Stimulated activated naive CD8-positive, alpha-beta T cell treated with anti-CD3 and anti-CD28 coated beads, Interleukin-15, Interleukin-2, amounts not matched to agents 100 ng/mL and 50 ng/mL, for 24 hours (primary cell): ENCODE results near the gene HEMK1.

ENCODE experiments used
- H3K27ac Mint-ChIP-seq: one replicate; pipeline ENCODE4 v1.8.0; 2021; ENCODE audit warnings: mild to moderate bottlenecking, mixed read lengths
- H3K27me3 Mint-ChIP-seq: one replicate; pipeline ENCODE4 v1.8.0; 2021; ENCODE audit warnings: mixed read lengths
- H3K36me3 Mint-ChIP-seq: one replicate; pipeline ENCODE4 v1.8.0; 2021; ENCODE audit warnings: low read depth, mixed read lengths
- H3K4me1 Mint-ChIP-seq: one replicate; pipeline ENCODE4 v1.8.0; 2021; ENCODE audit warnings: low read depth, mixed read lengths
- H3K4me3 Mint-ChIP-seq: one replicate; pipeline ENCODE4 v1.8.0; 2021; ENCODE audit warnings: mild to moderate bottlenecking, mixed read lengths
- H3K9me3 Mint-ChIP-seq: one replicate; pipeline ENCODE4 v1.8.0; 2021; ENCODE audit warnings: mixed read lengths

HEMK1 gene

DNA sequence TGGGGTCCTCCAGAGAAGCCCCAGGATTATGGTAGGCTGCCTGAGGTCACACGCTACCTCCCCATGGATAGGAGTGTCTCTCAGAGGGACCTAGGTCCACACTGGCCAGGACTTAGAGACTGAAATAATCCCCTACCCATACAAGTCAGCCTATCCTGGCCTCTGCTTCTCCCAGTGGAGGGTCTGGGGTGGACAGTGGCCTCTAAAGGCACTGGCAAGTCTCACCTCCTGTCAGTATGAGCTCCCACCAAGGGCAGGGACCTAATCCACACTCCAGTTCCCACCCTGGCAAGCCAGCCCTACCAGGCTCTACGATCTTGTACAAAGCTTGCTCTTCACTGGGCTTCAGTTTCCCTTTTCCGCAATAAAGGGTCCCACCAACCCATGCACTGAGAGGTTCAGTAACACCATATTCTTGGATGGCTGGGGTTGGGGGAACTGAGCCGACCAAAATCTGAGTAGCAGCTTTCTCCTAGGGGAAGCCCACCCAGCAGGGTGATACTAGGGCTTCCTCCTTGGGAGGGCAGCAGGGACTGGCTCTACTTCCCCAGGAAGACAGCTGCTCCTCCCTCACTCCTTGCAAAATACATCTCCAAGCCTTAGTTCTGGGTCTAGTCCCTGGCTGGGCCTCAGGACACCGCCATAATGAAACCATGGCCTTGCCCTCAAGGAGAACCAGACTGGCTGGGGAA is 39.9 kb downstream of the HEMK1 start:
- H3K27me3 Mint-ChIP-seq, result no peaks in the 10 kb centered on the region
- peak overlapping the region; percentile 100 for H3K27ac Mint-ChIP-seq
- no peaks in the 10 kb centered on the region for H3K9me3 Mint-ChIP-seq
- peaks cover 60% of the 10 kb centered on the region for H3K4me1 Mint-ChIP-seq
- H3K4me3 Mint-ChIP-seq, result peak overlapping the region; percentile 99
- H3K36me3 Mint-ChIP-seq, result peaks cover 91% of the 10 kb centered on the region

DNA sequence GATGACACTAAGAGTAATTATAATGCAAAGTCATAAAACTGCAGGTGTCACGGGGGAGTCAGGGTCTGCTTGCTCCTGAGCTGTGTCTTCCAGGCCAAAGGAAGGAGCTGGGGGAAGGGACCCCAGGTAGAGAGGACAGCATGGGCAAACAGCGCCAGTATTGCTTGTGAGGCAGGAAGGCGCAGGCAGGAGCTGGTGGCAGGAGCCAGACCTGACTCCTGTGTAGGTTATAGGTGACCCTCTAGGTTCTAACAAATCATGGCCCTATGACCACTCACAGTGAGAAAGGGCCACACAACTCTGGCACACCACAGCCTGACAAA is 40.4 kb downstream of the HEMK1 start:
- Mint-ChIP-seq H3K9me3 (no peaks in the 10 kb centered on the region), H3K27ac (peak overlapping the region; percentile 100), H3K27me3 (no peaks in the 10 kb centered on the region), H3K4me3 (peak overlapping the region; percentile 99), H3K36me3 (peaks cover 90% of the 10 kb centered on the region), H3K4me1 (peaks cover 60% of the 10 kb centered on the region)

DNA sequence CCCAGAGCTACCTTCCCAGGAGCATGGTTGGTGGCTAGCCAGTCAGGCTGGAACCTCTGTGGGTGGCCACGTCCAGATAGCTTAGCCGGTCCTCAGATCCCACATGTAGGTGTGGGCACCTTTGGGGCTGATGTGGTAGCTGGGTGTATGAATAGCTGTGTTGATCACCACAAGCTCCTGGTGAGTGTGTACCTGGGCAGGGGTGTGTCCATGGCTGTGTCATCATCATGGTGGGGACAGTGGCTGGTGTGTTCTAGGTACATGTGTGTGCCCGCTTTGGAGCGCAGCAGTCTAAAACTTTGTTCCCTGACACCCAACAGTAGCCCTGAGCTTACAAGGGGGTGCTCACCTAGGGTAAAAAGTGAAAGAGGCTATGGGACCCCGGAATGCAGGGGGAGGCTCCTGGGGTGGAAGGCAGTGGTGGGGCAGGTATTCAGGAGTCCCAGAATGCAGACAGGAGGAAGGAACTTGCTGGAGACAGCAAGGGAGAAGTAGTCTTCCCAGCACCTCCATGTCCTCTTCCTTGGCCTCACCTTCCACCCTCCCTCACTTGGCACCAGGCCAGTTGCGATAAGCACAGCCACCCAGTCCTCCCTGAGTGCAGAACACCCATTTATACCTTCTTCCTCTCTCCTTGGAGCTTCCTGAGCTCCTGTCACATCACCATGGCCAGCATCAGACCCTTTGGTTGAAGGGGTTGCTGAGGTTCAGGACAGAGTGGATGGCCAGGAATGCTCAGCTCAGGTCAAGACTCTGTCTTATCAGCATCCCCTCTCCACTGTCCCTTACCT is 41.1 kb downstream of the HEMK1 start:
- Mint-ChIP-seq H3K4me1 (peaks cover 60% of the 10 kb centered on the region), H3K9me3 (no peaks in the 10 kb centered on the region), H3K27me3 (no peaks in the 10 kb centered on the region), H3K4me3 (peak overlapping the region; percentile 99), H3K27ac (peak overlapping the region; percentile 100), H3K36me3 (peaks cover 84% of the 10 kb centered on the region)

DNA sequence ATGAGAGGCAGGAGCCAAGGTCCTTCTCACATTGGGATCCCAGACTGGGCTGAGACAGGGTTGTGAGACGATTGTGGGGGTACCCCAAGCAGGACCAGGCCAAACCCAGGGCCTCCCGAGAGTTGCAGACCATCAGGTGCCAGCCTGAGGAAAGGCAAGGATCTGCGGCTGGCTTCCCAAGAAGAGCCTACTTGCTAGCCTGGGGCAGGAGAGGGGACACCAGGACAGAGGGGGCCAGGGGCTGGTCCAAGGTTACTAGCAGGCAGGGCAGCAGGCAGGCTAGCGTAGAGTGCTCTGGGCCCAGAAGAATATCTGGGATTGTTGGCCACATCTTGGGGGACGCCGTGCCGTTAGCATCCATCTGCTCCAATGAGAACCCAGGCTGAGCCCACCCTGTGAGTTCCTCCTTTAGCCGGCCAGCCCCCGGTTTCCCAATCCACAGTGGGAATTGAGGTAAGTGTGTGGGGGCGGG is 41.7 kb downstream of the HEMK1 start:
- peak overlapping the region; percentile 99 for H3K4me3 Mint-ChIP-seq
- peaks cover 77% of the 10 kb centered on the region for H3K36me3 Mint-ChIP-seq
- peaks cover 60% of the 10 kb centered on the region for H3K4me1 Mint-ChIP-seq
- H3K27ac Mint-ChIP-seq, result peak overlapping the region; percentile 100
- no peaks in the 10 kb centered on the region for H3K27me3 Mint-ChIP-seq
- H3K9me3 Mint-ChIP-seq, result no peaks in the 10 kb centered on the region

DNA sequence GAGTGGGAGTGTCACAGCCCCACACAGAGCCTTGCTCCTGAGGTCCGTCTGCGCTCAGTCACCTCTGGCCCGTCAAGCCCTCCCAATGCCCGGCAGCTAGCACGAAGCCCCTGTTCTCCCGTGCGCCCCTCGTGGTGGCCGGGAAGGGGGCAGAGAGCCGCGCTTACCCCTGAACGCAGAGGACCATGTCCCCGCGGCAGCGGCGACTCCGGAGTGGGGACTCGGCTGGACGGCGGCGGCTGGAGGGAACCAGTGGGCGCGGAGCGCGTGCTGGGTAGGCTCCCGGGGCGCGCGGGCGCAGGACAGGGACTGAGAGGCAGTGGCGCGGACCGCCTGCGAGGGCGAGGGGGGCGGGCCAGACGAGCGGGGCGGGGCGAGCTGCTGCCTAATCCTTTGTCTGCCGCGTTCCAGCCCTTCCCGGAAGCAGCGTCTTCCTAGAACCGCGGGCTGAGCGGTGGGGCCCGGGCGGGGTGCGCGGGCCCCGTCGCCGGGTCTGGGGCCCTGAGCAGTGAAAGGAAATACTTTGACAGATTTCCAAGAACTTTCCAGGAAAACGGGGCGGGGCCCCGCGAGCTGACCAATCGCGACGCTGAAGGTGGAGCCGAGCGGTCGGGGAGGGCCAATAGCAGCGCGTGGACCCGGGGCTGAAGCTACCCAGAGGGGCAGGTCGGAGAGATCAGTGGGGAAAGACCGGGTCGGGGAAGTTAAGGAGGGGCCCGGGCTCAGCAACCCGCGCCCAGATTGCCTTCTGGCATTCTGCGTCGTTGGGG is 42.3 kb downstream of the HEMK1 start, which contains the start of gene CISH:
Gene CISH, minus strand, starts transcription at position 311 of the 770 bp plus-strand sequence. Its CDS starts 124 bp downstream, at position 187.
- H3K4me1 Mint-ChIP-seq, result peaks cover 63% of the 10 kb centered on the region
- peaks cover 71% of the 10 kb centered on the region for H3K36me3 Mint-ChIP-seq
- no peaks in the 10 kb centered on the region for H3K9me3 Mint-ChIP-seq
- H3K27me3 Mint-ChIP-seq, result no peaks in the 10 kb centered on the region
- H3K4me3 Mint-ChIP-seq, result peak within 1 kb of the TSS; percentile 99
- peak within 1 kb of the TSS; percentile 100 for H3K27ac Mint-ChIP-seq

DNA sequence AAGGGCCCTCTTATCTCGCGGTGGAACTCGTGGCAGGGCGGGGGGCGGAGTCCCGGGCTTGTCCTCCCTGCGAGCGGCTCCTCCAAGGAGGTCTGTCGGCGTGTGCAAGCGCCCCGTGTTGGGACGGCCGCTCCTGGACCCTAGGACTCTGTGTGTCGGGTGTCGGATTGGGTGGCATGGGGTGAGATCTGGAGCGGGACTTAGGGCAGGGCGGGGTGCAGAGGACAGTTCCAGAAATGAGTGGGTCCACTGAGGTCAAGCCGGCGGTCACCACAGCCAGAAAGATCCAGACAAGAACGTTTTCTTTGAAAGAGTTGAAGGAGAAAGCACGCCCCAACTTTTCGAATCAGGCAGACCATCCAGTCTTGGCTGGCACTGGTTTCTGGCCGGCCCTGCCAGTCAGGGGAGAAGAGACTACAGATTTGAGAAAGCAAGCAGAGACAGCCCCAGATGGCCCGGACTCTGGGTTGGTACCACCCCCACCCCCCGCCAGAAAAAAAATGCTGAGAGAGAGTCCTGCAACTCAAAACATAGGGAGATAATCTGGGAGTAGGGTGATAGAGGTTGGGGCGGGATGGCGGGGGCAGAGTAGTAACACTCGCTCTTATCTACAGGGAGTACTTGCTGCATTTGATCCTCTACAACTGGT is 43.0 kb downstream of the HEMK1 start:
- peaks cover 64% of the 10 kb centered on the region for H3K36me3 Mint-ChIP-seq
- peak overlapping the region; percentile 100 for H3K27ac Mint-ChIP-seq
- H3K27me3 Mint-ChIP-seq, result no peaks in the 10 kb centered on the region
- H3K4me1 Mint-ChIP-seq, result peaks cover 63% of the 10 kb centered on the region
- H3K9me3 Mint-ChIP-seq, result no peaks in the 10 kb centered on the region
- peak overlapping the region; percentile 99 for H3K4me3 Mint-ChIP-seq

DNA sequence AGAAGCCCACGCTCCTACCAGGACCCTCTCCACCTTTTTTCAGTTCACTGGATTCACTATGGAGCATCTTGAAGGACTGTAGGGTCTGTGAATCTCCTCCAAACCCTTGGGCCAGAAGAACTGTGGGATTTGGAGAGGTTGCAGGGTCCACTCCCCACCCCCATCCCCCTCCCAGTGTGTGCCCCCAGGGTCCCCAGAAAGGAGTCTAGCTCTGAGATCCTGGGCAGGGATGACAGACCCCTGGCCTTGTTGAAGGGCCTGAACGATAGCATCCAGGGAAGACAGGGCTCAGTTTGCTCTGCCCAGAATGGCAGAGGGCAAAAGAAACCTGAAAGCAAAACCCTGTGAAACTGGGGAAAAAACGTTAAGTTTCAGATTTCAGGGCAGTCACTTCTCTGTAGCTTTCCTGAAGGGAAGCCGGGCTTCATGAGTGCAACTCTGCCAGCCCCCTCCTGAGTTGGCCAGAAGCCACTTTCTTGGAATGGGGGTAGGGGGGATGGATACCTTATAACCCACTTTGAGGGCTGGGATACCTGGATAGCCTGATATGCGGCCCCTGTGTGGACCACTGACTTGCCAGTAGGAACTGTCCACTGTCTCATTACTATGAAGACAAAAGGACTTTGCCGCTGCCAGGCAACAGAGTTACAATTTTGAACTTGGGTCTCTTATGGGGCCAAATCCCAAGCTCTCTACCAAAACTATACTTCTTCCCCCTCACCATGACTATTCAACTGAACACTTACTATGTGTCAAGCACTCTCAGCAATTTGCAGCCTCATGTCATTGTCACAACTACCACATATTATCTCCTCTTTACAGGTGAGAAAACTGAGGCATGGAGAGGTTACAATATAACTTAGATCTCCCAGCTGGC is 43.9 kb downstream of the HEMK1 start:
- Mint-ChIP-seq H3K36me3 (peaks cover 56% of the 10 kb centered on the region), H3K27ac (peak overlapping the region; percentile 100), H3K4me3 (peak overlapping the region; percentile 99), H3K9me3 (no peaks in the 10 kb centered on the region), H3K27me3 (no peaks in the 10 kb centered on the region), H3K4me1 (peaks cover 55% of the 10 kb centered on the region)

DNA sequence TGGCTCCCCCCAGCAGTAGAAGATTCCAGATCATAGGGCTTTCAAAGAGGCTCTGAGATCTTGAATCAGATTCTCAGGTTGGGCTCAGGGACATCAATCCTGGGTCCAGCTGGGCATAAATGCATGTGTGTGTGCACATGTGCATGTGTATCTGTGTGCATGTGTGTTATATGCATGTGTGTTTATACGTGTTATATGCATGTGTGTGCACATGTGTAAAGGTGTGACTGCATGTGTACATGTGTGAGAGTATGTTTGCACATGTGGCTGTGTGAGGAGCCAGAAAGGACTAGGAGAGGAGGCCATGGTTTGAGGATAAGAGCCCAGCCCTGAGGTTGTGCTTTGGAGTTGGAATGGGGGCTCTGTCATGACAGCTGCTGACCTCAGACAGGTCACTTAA is 45.9 kb downstream of the HEMK1 start:
- Mint-ChIP-seq H3K4me1 (peaks cover 62% of the 10 kb centered on the region), H3K27ac (peak overlapping the region; percentile 93), H3K27me3 (no peaks in the 10 kb centered on the region), H3K4me3 (peak overlapping the region; percentile 85), H3K9me3 (no peaks in the 10 kb centered on the region), H3K36me3 (peaks cover 43% of the 10 kb centered on the region)

DNA sequence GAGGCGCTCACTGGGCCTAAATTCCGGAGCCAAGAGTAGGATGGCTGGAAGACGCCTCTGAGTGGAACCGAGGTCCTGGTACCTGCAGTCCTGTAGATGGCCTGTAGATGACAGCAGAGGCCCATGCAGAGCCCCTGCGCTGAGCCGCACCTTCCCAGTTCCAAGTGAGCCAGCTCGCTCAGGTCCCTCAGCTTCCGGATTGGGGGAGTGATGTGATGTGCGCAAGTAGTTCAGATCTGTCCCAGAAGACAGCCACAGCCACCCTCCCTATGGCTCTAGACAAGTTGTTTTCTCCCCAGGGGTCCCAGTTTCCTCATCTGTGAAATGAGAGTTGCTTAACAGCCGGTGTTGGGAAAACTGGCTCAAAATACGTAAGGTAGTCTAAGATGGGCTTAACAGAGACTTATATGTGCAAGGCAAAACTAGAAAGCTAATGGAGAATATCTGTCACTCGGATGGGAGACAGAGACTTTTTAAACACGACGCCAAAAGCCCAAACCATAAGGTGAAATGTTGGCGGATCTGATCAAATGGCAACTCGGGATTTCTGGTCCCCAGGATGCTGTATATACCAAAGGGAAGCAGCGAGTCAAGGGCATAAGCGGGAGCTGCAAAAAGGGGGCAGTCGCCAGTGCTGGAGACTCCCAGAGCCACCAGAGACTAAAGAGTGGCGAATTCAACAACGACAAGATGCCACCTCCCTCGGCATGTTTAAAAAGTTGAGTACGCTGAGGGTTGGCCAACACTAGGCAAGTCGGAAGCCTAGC is 46.9 kb downstream of the HEMK1 start:
- Mint-ChIP-seq H3K9me3 (no peaks in the 10 kb centered on the region), H3K36me3 (peaks cover 43% of the 10 kb centered on the region), H3K27me3 (no peaks in the 10 kb centered on the region)

DNA sequence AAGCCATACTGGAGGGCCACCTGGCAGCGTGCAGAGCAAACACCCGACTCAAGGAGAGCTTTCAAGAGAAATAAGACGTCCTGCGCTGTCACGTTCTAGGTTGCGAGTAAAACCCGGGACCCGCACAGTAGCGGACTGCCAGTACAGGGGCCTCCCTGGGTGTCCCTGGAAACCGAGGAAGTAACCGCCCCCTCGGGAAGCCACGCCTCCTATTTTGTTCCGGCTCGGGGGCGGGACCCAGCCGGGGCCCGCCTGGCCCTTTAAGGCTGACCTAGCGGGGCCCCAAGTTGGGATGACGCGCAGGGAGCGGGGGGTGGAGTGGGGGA is 47.4 kb downstream of the HEMK1 start:
- Mint-ChIP-seq H3K4me3 (peak overlapping the region; percentile 85), H3K27me3 (no peaks in the 10 kb centered on the region), H3K36me3 (peaks cover 40% of the 10 kb centered on the region), H3K4me1 (peaks cover 73% of the 10 kb centered on the region), H3K27ac (peak overlapping the region; percentile 93), H3K9me3 (no peaks in the 10 kb centered on the region)

More for the DNA sequence above, 46.9 kb downstream of the HEMK1 start:
- Mint-ChIP-seq H3K27ac (peak overlapping the region; percentile 93), H3K4me3 (peak overlapping the region; percentile 85), H3K4me1 (peaks cover 72% of the 10 kb centered on the region)

DNA sequence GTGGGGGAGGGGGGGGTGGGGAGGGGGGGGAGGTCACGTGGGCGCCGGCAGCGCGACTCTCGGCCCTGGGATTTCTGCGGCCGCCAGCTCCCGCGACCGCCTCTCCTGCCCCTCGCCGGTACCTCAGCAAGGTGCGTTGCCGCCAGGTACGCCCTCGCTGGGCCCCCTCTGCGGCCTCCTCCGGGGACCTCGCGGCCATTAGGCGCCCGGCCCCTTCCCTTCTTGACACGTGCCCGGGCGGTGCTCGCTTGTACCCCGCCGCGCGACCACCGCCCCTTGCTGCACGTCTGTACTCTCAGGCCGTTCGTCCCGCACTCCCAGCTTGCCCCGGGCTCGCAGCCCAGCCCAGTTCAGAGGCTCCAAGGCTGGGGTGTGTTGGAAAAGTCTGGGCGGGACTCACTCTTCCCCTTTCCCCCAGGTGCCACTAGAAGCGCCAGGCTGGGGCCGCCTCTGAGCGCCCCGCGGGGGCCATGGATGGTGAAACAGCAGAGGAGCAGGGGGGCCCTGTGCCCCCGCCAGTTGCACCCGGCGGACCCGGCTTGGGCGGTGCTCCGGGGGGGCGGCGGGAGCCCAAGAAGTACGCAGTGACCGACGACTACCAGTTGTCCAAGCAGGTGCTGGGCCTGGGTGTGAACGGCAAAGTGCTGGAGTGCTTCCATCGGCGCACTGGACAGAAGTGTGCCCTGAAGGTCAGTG is 47.9 kb downstream of the HEMK1 start, which contains the start of gene MAPKAPK3:
Gene MAPKAPK3, plus strand, starts transcription at position 56 of the 696 bp plus-strand sequence. Its CDS starts 415 bp downstream, at position 471.
- Mint-ChIP-seq H3K4me1 (peaks cover 73% of the 10 kb centered on the region), H3K27me3 (no peaks in the 10 kb centered on the region), H3K4me3 (peak within 1 kb of the TSS; percentile 93), H3K27ac (peak within 1 kb of the TSS; percentile 93), H3K36me3 (peaks cover 35% of the 10 kb centered on the region), H3K9me3 (no peaks in the 10 kb centered on the region)

DNA sequence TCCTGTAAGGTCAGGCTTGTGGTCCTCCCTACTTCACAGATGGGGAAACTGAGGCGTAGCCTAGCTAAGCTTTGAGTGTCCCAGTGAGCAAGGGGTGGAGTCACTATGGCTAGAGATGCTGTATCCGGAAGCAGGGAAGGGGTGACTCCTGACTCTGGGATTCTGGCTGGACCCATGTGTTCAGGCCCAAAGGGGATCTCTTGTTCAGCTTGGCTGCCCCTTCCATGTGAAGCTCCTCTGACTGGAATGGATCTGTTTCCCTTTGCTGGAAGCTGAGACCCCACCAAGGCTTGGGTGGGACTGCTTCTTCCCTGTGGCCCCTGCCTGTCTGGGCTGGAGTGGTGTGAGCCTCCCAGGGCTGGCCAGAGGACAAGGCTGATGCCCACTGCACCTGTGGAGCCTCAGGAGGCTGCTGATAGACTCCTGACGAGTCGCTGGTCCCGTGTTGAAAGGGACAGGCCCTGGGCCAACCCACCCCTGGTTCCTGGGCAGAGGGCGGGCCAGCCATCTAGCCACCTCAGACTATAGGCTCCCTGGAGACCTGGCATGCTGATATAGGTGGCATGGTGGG is 48.7 kb downstream of the HEMK1 start:
- peak overlapping the region; percentile 81 for H3K27ac Mint-ChIP-seq
- H3K4me1 Mint-ChIP-seq, result peaks cover 75% of the 10 kb centered on the region
- peak overlapping the region; percentile 93 for H3K4me3 Mint-ChIP-seq
- peaks cover 33% of the 10 kb centered on the region for H3K36me3 Mint-ChIP-seq
- H3K9me3 Mint-ChIP-seq, result no peaks in the 10 kb centered on the region
- no peaks in the 10 kb centered on the region for H3K27me3 Mint-ChIP-seq
